ENCODE data around the gene TCF4. TPM values are rescaled to one million over a fixed set of nuclear protein-coding genes. Genes with fewer than 3 reads are reported as not detected.

TCF4 gene
- total RNA-seq, 2 experiments from 2014 or later, result 75.9 to 76.0 TPM

DNA sequence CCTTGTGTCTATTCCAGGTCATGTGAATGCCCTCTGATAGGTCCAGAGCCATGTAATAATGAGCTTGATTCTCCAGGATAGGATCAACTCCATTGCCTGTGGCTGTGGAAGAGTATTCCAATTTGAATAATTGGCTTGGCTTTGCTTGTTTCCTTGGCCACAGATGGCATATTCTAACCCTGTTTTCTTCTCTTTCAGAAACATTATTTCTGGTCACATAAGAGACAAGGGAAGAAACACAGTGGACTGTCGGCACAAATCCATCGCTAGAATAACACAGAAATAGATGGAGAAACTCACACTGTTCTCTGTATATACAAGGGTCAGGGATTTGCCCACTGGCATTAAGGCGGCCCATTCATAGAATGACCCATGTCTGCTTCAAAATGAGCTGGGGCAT lies 350.3 kb downstream of the TCF4 start:
- ChIA-PET CTCF (ENCODE audit: unreplicated experiment) (no interaction called here), POLR2A (no interaction called here)
- H4K20me1 ChIP-seq (ENCODE audit: insufficient read depth, low read length), result no peaks in the 10 kb centered on the region
- no peaks in the 10 kb centered on the region for H3K9me3 ChIP-seq (ENCODE audit: low read length)
- no peak overlapping the region for H2AFZ ChIP-seq (ENCODE audit: low read length)
- H3K79me2 ChIP-seq (ENCODE audit: insufficient read depth, low read depth, low read length), result no peaks in the 10 kb centered on the region
- no peaks in the 10 kb centered on the region for H3K9me2 ChIP-seq (ENCODE audit: insufficient read depth, low read length)
- no peak overlapping the region for H3K4me2 ChIP-seq (ENCODE audit: low read length)
- no peak for DNase-seq (ENCODE audit: low spot score)
- no peak overlapping the region for H3K27ac ChIP-seq (ENCODE audit: low read depth, low read length, poor library complexity, severe bottlenecking)
- no peak overlapping the region for H3K4me3 ChIP-seq (ENCODE audit: low read depth, low read length, poor library complexity, severe bottlenecking)
- intact Hi-C loops (cut with micrococcal nuclease; ENCODE audit: unreplicated experiment), result loop anchor here (10.0 kb wide), 3 partner anchors 177 to 1337 kb away; no protein-coding TSS in a partner anchor
- BruUV-seq (replicated peaks), result no TSS peak
- no peaks in the 10 kb centered on the region for H3K4me1 ChIP-seq (ENCODE audit: insufficient read depth, low read length, poor library complexity, severe bottlenecking)
- H3K36me3 ChIP-seq (ENCODE audit: insufficient read depth, low read length), result peaks cover 22% of the 10 kb centered on the region
- no peak for TF ChIP-seq EZH2phosphoT487 (IDR thresholded peaks at IDR 0.05; ENCODE audit: borderline replicate concordance, low read depth, low read length)
- TF ChIP-seq, protein P1, sequence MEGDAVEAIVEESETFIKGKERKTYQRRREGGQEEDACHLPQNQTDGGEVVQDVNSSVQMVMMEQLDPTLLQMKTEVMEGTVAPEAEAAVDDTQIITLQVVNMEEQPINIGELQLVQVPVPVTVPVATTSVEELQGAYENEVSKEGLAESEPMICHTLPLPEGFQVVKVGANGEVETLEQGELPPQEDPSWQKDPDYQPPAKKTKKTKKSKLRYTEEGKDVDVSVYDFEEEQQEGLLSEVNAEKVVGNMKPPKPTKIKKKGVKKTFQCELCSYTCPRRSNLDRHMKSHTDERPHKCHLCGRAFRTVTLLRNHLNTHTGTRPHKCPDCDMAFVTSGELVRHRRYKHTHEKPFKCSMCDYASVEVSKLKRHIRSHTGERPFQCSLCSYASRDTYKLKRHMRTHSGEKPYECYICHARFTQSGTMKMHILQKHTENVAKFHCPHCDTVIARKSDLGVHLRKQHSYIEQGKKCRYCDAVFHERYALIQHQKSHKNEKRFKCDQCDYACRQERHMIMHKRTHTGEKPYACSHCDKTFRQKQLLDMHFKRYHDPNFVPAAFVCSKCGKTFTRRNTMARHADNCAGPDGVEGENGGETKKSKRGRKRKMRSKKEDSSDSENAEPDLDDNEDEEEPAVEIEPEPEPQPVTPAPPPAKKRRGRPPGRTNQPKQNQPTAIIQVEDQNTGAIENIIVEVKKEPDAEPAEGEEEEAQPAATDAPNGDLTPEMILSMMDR (conservative IDR thresholded peaks at IDR 0.05; ENCODE audit: low read length), result no peak

DNA sequence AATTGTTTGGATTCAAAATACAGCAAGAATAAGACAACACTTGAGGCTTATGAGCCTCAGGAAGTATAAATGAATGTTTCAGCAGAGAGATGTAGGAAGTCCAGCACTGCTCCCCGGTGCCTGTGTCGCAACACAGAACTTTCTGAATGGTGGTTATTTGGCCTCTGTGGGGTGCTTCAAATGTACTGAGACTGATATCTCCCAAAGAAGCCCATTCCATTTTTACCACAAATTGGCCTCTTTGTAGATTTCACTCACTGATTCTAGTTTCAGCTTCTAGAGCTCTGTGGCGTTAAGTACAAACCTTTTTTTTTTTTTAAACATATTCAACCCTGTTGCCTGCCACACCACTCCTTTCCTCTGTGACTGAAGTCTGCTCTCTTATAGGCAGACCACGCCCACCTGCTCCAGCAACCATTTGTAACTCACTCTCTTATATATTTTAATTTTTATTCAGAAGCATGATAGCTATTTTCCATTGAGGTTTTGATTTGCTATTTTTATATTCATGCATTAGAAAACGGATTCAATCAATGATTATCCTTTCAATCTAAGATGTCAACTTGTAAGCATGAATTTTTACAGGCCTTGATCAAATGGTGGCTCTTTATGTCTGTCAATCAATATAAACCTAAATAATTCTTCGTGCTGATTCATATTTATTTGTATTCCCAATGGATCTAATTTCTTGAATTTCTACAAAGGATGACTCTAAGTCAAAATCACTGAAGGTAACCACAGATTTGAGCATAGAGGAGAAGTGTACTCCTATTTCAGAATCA lies 351.7 kb downstream of the TCF4 start:
- intact Hi-C loops (cut with micrococcal nuclease; ENCODE audit: unreplicated experiment), result loop anchor here (10.0 kb wide), 3 partner anchors 178 to 1338 kb away; no protein-coding TSS in a partner anchor
- Histone ChIP-seq H3K9me2 (ENCODE audit: insufficient read depth, low read length) (no peaks in the 10 kb centered on the region), H2AFZ (ENCODE audit: low read length) (no peak overlapping the region), H3K4me3 (ENCODE audit: low read depth, low read length, poor library complexity, severe bottlenecking) (no peak overlapping the region), H3K4me1 (ENCODE audit: insufficient read depth, low read length, poor library complexity, severe bottlenecking) (no peaks in the 10 kb centered on the region), H3K27ac (ENCODE audit: low read depth, low read length, poor library complexity, severe bottlenecking) (no peak overlapping the region), H3K79me2 (ENCODE audit: insufficient read depth, low read depth, low read length) (no peaks in the 10 kb centered on the region), H4K20me1 (ENCODE audit: insufficient read depth, low read length) (no peaks in the 10 kb centered on the region), H3K4me2 (ENCODE audit: low read length) (no peak overlapping the region), H3K9me3 (ENCODE audit: low read length) (no peaks in the 10 kb centered on the region), H3K36me3 (ENCODE audit: insufficient read depth, low read length) (peaks cover 35% of the 10 kb centered on the region)
- POLR2A ChIA-PET, result no interaction called here
- CTCF ChIA-PET (ENCODE audit: unreplicated experiment), result no interaction called here
- DNase-seq (ENCODE audit: low spot score), result no peak
- TF ChIP-seq EZH2phosphoT487 (IDR thresholded peaks at IDR 0.05; ENCODE audit: borderline replicate concordance, low read depth, low read length), result no peak
- TF ChIP-seq, protein P1 (conservative IDR thresholded peaks at IDR 0.05; ENCODE audit: low read length), result no peak
- no TSS peak for BruUV-seq (replicated peaks)

DNA sequence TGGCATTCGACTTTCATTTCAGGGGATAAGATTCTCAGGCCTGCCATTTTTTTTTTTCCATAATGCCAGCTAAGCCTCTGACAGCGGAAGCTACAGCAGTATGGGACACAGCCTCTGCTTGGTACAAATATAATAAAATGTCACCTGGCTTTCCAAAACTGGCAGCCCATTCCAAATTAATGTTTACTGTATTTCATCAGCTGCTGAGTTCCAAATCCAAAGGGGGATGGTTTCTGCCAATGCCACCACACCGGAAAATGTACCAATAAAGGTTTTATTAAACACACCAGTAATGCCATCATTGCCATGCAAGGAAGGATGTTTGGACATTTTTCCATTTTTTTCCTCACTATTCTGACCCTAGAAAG lies 352.9 kb downstream of the TCF4 start:
- Histone ChIP-seq H2AFZ (ENCODE audit: low read length) (no peak overlapping the region), H3K27ac (ENCODE audit: low read depth, low read length, poor library complexity, severe bottlenecking) (no peak overlapping the region), H3K9me3 (ENCODE audit: low read length) (no peaks in the 10 kb centered on the region), H3K4me2 (ENCODE audit: low read length) (no peak overlapping the region), H3K9me2 (ENCODE audit: insufficient read depth, low read length) (no peaks in the 10 kb centered on the region), H3K79me2 (ENCODE audit: insufficient read depth, low read depth, low read length) (no peaks in the 10 kb centered on the region), H4K20me1 (ENCODE audit: insufficient read depth, low read length) (no peaks in the 10 kb centered on the region), H3K36me3 (ENCODE audit: insufficient read depth, low read length) (peaks cover 40% of the 10 kb centered on the region), H3K4me3 (ENCODE audit: low read depth, low read length, poor library complexity, severe bottlenecking) (no peak overlapping the region), H3K4me1 (ENCODE audit: insufficient read depth, low read length, poor library complexity, severe bottlenecking) (no peaks in the 10 kb centered on the region)
- intact Hi-C loops (cut with micrococcal nuclease; ENCODE audit: unreplicated experiment), result loop anchor here (10.0 kb wide), 3 partner anchors 180 to 1340 kb away; no protein-coding TSS in a partner anchor
- TF ChIP-seq EZH2phosphoT487 (IDR thresholded peaks at IDR 0.05; ENCODE audit: borderline replicate concordance, low read depth, low read length), result no peak
- TF ChIP-seq, protein P1 (conservative IDR thresholded peaks at IDR 0.05; ENCODE audit: low read length), result no peak
- no peak for DNase-seq (ENCODE audit: low spot score)
- BruUV-seq (replicated peaks), result no TSS peak
- CTCF ChIA-PET (ENCODE audit: unreplicated experiment), result interaction anchor here (0.5 to 0.6 kb wide), 2 partner anchors 272 to 548 kb away, joined by 3 read pairs; no protein-coding TSS in a partner anchor
- POLR2A ChIA-PET, result no interaction called here

Measured in OCI-LY7 (cell line).